HEK293 (cell line): ENCODE data around the gene PRAF2.

Experiments used
- TCF7L2 ChIP-seq: IDR thresholded peaks from 2 replicates; pipeline ENCODE4 v1.6.1; 2011; ENCODE audit warnings: low read depth, mild to moderate bottlenecking, inconsistent platforms, low read length, moderate library complexity, borderline replicate concordance
- ZNF571 ChIP-seq: fragments of 450-650 bp; formaldehyde crosslinking; IDR thresholded peaks from 2 replicates; pipeline ENCODE4 v1.5.0; 2017; ENCODE audit warnings: missing biosample characterization, missing genetic modification characterization
- ZNF677 ChIP-seq: fragments of 450-650 bp; IDR thresholded peaks from 2 replicates; pipeline ENCODE4 v1.5.0; 2018; ENCODE audit warnings: missing biosample characterization, mild to moderate bottlenecking, missing genetic modification characterization, moderate library complexity
- TF ChIP-seq, protein P1 (sequence below): fragments of 450-650 bp; formaldehyde crosslinking; IDR thresholded peaks from 2 replicates; pipeline ENCODE4 v1.5.1; 2016; ENCODE audit warnings: missing biosample characterization, missing genetic modification characterization

DNA sequence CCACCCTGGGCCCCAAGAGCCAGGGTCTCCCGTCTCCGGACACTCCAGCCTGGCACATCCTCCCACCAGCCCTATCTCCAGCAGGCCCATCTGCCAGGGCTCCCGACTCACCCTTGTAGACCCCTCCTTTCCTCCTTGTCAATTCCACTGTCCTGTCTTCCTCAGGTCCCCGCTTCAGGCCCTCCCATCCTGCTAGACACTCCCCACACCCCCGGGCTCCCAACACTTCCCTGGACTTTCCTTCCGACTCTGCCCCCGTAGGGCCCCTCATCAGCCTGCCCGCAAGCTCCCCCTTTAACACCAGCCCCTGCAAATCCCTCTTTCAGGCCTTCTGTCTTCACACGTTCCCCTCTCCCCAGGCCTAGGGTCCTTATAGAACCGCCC lies 1.1 kb downstream of the PRAF2 start:
- TF ChIP-seq, protein P1, sequence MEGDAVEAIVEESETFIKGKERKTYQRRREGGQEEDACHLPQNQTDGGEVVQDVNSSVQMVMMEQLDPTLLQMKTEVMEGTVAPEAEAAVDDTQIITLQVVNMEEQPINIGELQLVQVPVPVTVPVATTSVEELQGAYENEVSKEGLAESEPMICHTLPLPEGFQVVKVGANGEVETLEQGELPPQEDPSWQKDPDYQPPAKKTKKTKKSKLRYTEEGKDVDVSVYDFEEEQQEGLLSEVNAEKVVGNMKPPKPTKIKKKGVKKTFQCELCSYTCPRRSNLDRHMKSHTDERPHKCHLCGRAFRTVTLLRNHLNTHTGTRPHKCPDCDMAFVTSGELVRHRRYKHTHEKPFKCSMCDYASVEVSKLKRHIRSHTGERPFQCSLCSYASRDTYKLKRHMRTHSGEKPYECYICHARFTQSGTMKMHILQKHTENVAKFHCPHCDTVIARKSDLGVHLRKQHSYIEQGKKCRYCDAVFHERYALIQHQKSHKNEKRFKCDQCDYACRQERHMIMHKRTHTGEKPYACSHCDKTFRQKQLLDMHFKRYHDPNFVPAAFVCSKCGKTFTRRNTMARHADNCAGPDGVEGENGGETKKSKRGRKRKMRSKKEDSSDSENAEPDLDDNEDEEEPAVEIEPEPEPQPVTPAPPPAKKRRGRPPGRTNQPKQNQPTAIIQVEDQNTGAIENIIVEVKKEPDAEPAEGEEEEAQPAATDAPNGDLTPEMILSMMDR (tag by site-specific recombination), result no peak
- TF ChIP-seq ZNF571 (no peak), TCF7L2 (no peak), ZNF677 (tag by site-specific recombination) (no peak)
